Measurements from ENCODE around the gene TENM4. TPM values are rescaled to one million over a fixed set of nuclear protein-coding genes. Genes with fewer than 3 reads are reported as not detected.

TENM4 gene
- total and polyA plus RNA-seq, 11 donors: 0.08 to 6.4 (median 1.0) TPM

DNA sequence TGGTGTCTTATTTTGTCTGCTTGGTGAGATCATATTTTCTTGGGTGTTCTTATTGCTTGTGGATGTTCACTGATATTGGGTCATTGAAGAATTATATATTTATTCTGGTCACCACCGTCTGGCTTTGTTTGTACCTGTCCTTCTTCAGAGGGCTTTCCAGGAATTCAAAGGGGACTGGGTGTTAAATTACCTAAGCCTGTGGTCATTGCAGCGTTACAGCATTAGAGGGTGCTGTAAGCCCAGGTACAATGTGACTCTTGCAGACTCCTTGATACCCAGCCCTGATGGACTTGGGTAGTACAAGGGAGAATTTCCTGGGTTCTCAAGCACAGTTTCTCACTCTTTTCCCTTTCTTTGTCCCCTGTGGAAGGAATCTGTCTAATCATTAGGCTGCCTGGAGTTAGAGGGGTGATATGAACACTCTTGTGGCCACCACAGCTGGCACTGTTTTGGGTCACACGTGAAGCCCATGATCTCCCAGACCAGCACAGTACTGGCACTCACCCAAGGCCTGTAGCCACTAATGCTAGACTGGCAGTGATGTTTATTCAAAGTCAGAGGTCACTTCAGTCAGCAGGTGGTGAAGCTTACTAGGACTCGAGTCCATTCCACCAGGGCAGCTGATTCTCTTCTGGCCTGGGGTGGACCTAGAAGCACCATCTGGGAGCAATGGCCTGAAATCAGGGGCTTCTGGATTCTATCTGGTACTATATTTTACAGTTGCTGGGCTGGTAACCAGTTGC is 810.1 kb downstream of the TENM4 start:
- Histone ChIP-seq H3K9me3 (peaks cover 0 to 52% (median 17%) of the 10 kb centered on the region in 12 donors), H3K36me3 (no peaks in the 10 kb centered on the region), H3K27me3 (peaks cover 0 to 17% (median 0%) of the 10 kb centered on the region in 9 donors), H3K4me1 (no peaks in the 10 kb centered on the region), H3K27ac (no peak overlapping the region), H3K4me3 (no peak overlapping the region)
- no peak for TF ChIP-seq POLR2A (IDR thresholded peaks at IDR 0.05)
- TF ChIP-seq, protein P1, sequence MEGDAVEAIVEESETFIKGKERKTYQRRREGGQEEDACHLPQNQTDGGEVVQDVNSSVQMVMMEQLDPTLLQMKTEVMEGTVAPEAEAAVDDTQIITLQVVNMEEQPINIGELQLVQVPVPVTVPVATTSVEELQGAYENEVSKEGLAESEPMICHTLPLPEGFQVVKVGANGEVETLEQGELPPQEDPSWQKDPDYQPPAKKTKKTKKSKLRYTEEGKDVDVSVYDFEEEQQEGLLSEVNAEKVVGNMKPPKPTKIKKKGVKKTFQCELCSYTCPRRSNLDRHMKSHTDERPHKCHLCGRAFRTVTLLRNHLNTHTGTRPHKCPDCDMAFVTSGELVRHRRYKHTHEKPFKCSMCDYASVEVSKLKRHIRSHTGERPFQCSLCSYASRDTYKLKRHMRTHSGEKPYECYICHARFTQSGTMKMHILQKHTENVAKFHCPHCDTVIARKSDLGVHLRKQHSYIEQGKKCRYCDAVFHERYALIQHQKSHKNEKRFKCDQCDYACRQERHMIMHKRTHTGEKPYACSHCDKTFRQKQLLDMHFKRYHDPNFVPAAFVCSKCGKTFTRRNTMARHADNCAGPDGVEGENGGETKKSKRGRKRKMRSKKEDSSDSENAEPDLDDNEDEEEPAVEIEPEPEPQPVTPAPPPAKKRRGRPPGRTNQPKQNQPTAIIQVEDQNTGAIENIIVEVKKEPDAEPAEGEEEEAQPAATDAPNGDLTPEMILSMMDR (IDR thresholded peaks at IDR 0.05): no peak
- intact Hi-C loops (cut with DNase I): no loop called here
- DNase-seq (no peak), ATAC-seq (no peak)
- 77 to 86% (median 82%) methylated on average over 4 of the region's 4 CpGs for WGBS, 4 donors

GRCh38 chr11:78630155-78630554 is 810.7 kb downstream of the TENM4 start:
- no peak overlapping the region for H3K27ac ChIP-seq
- DNase-seq: no peak
- peaks cover 0 to 17% (median 0%) of the 10 kb centered on the region in 9 donors for H3K27me3 ChIP-seq
- no peak for TF ChIP-seq POLR2A (IDR thresholded peaks at IDR 0.05)
- TF ChIP-seq, protein P1 (IDR thresholded peaks at IDR 0.05): no peak
- intact Hi-C loops (cut with DNase I): no loop called here
- no peak for ATAC-seq
- no peak overlapping the region for H3K4me3 ChIP-seq
- H3K36me3 ChIP-seq: no peaks in the 10 kb centered on the region
- no peaks in the 10 kb centered on the region for H3K4me1 ChIP-seq
- H3K9me3 ChIP-seq: peaks cover 0 to 49% (median 17%) of the 10 kb centered on the region in 12 donors
- WGBS, 4 donors: 75 to 94% (median 92%) methylated on average over 3 of the region's 3 CpGs

GRCh38 chr11:78622666-78623065 is 818.2 kb downstream of the TENM4 start:
- H3K36me3 ChIP-seq: no peaks in the 10 kb centered on the region
- H3K27ac ChIP-seq: no peak overlapping the region
- no peaks in the 10 kb centered on the region for H3K4me1 ChIP-seq
- DNase-seq: no peak
- whole genome bisulfite sequencing, 4 donors: 66 to 81% (median 77%) methylated on average over 5 of the region's 5 CpGs
- no peak overlapping the region for H3K4me3 ChIP-seq
- ATAC-seq: no peak
- peaks cover 0 to 25% (median 12%) of the 10 kb centered on the region in 12 donors for H3K9me3 ChIP-seq
- no peaks in the 10 kb centered on the region for H3K27me3 ChIP-seq
- intact Hi-C loops (cut with DNase I): no loop called here
- TF ChIP-seq, protein P1 (IDR thresholded peaks at IDR 0.05): no peak
- no peak for TF ChIP-seq POLR2A (IDR thresholded peaks at IDR 0.05)

DNA sequence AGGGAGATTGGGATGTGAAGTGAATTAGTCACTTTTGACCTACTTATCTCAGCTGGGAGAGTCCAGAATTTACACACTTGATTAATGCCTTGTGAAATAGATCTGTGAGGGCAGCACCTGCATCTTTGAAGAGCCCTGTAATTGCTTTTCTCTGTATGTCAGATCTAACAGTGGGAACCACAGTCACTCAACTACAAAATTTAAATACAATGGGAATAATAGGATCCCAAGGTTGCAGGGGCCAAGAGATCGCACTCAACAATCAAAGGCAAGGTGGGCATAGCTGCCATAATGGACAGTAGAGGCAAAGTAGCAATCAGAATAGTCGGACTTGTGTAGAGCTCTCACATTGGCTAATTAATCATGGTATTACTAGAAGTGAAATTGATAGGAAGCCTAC is 820.7 kb downstream of the TENM4 start:
- TF ChIP-seq, protein P1 (IDR thresholded peaks at IDR 0.05): no peak
- TF ChIP-seq POLR2A (IDR thresholded peaks at IDR 0.05): no peak
- Histone ChIP-seq H3K27ac (no peak overlapping the region), H3K27me3 (no peaks in the 10 kb centered on the region), H3K36me3 (no peaks in the 10 kb centered on the region), H3K9me3 (peaks cover 0 to 23% (median 12%) of the 10 kb centered on the region in 12 donors), H3K4me3 (no peak overlapping the region), H3K4me1 (no peaks in the 10 kb centered on the region)
- 51 to 87% (median 79%) methylated on average over 2 of the region's 2 CpGs for WGBS, 4 donors
- DNase-seq (no peak), ATAC-seq (no peak)
- intact Hi-C loops (cut with DNase I): no loop called here

All from heart left ventricle (tissue), 16 donors.